HepG2 (cell line): Measurements from ENCODE around the gene EIF1. TPM values are rescaled to one million over a fixed set of nuclear protein-coding genes. Genes with fewer than 3 reads are reported as not detected.

Source experiments
- ATAC-seq: fragments of 200-7000 bp; cut with Tn5 transposase; 3 replicates; pipeline ENCODE4 v1.9.1; 2020; ENCODE audit warnings: mild to moderate bottlenecking, moderate library complexity
- BruUV-seq: library from RNA; stranded (reverse); fragments of 400-500 nt; replicated peaks from 2 replicates; lab custom pipeline; 2021; lab: Mats Ljungman, UMichigan
- CTCF ChIA-PET: fragments of 300-600 bp; formaldehyde crosslinking; extraction: SDS; loops from one replicate; lab custom pipeline; 2021; ENCODE audit warnings: low total read pairs, inconsistent platforms, low intra/inter-chr PET ratio; lab: Yijun Ruan, JAX
- POLR2A ChIA-PET: fragments of 350-600 bp; sonication (Branson Sonifier 250); formaldehyde crosslinking; loops from one replicate; lab custom pipeline; 2020; ENCODE audit warnings: antibody characterized with exemption, inconsistent platforms; lab: Yijun Ruan, JAX
- DNase-seq: peaks from one replicate; pipeline ENCODE4 v3.0.0-alpha.2; 2015; ENCODE audit warnings: low spot score
- FAIRE-seq: peaks from 3 replicates; lab custom pipeline; 2011; peaks lifted over from hg19 to GRCh38; lab: Jason Lieb, UNC
- H2AFZ ChIP-seq: one replicate; pipeline ENCODE4 v1.6.1; 2011; ENCODE audit warnings: low read length, inconsistent platforms
- H3K27ac ChIP-seq: fragments of 300-600 bp; 3 replicates; pipeline ENCODE4 v1.8.0; 2011; ENCODE audit warnings: mixed run types, mild to moderate bottlenecking, mixed read lengths, low read length, inconsistent platforms; ENCODE audit not compliant: insufficient read depth; ENCODE audit errors: extremely low read length
- H3K27me3 ChIP-seq, 2 experiments: fragments of 200-600 bp in 1 of 2; 2 replicates in 1 of 2; 3 replicates in 1 of 2; pipeline versions ENCODE4 v1.6.0 to v1.8.0; 2011; ENCODE audit warnings: low read length in 2 of 2, mild to moderate bottlenecking in 2 of 2, moderate library complexity in 2 of 2, inconsistent platforms in 1 of 2; ENCODE audit not compliant: insufficient read depth in 2 of 2, control insufficient read depth in 1 of 2
- H3K36me3 ChIP-seq, 2 experiments: fragments of 200-600 bp in 1 of 2; replicated peaks in 1 of 2; 2 replicates in 1 of 2; 3 replicates in 1 of 2; pipeline versions ENCODE4 v1.5.1 to v1.8.0; 2011; ENCODE audit warnings: low read length in 2 of 2, inconsistent platforms in 1 of 2; ENCODE audit not compliant: insufficient read depth in 2 of 2, control insufficient read depth in 1 of 2
- H3K4me1 ChIP-seq: 2 replicates; pipeline ENCODE4 v1.5.1; 2012; ENCODE audit warnings: low read length, inconsistent platforms; ENCODE audit not compliant: insufficient read depth
- H3K4me2 ChIP-seq: 2 replicates; pipeline ENCODE4 v1.6.0; 2011; ENCODE audit warnings: low read depth, low read length, inconsistent platforms
- H3K4me3 ChIP-seq, 3 experiments: fragments of 200-600 bp in 1 of 3; sonication (generic), shearing (Covaris generic) in 1 of 3; replicated peaks in 1 of 3; 2 replicates each; pipeline ENCODE4 v1.5.1; 2011 to 2016; ENCODE audit warnings: low read length in 3 of 3, inconsistent platforms in 2 of 3, low read depth in 2 of 3, mild to moderate bottlenecking in 2 of 3, control low read depth in 1 of 3, mixed read lengths in 1 of 3; ENCODE audit not compliant: insufficient read depth in 1 of 3
- H3K79me2 ChIP-seq: one replicate; pipeline ENCODE4 v1.6.1; 2011; ENCODE audit warnings: low read length, inconsistent platforms; ENCODE audit not compliant: insufficient read depth
- H3K9ac ChIP-seq: 2 replicates; pipeline ENCODE4 v1.6.0; 2011; ENCODE audit warnings: mild to moderate bottlenecking, low read depth, low read length, inconsistent platforms; ENCODE audit not compliant: insufficient read depth
- H3K9me3 ChIP-seq: 2 replicates; pipeline ENCODE4 v1.5.1; 2012; ENCODE audit warnings: mild to moderate bottlenecking, low read length
- H4K20me1 ChIP-seq: 2 replicates; pipeline ENCODE4 v1.6.0; 2011; ENCODE audit warnings: inconsistent platforms, mild to moderate bottlenecking, low read length, moderate library complexity; ENCODE audit not compliant: insufficient read depth
- ATF2 ChIP-seq: sonication (generic); formaldehyde crosslinking; IDR thresholded peaks from 2 replicates; pipeline ENCODE4 v1.4.0; 2020; ENCODE audit warnings: missing genetic modification reagents
- CBX2 ChIP-seq, 2 experiments: fragments of 200-600 bp in 1 of 2; sonication (generic); formaldehyde crosslinking in 1 of 2; IDR thresholded peaks; 2 replicates each; pipeline versions ENCODE4 v1.7.0 to v1.8.1; 2018 to 2022; ENCODE audit warnings: low read depth in 2 of 2, low read length in 1 of 2, mild to moderate bottlenecking in 1 of 2, missing genetic modification reagents in 1 of 2
- CEBPB ChIP-seq: IDR thresholded peaks from 2 replicates; pipeline ENCODE4 v1.6.1; 2011; ENCODE audit warnings: low read depth, low read length, improper control_type of control experiment, borderline replicate concordance
- CEBPG ChIP-seq: IDR thresholded peaks from 2 replicates; pipeline ENCODE4 v1.6.1; 2016
- SALL1 ChIP-seq: sonication (generic); formaldehyde crosslinking; IDR thresholded peaks from 2 replicates; pipeline ENCODE4 v1.8.0; 2022; ENCODE audit warnings: mild to moderate bottlenecking, missing genetic modification reagents
- SATB2 ChIP-seq: sonication (generic); formaldehyde crosslinking; IDR thresholded peaks from 2 replicates; pipeline ENCODE4 v1.5.0; 2020; ENCODE audit warnings: missing genetic modification reagents
- SIN3B ChIP-seq: fragments of 150-350 bp; IDR thresholded peaks from 2 replicates; pipeline ENCODE4 v1.6.1; 2014; ENCODE audit warnings: low read length
- SOX5 ChIP-seq: IDR thresholded peaks from 2 replicates; pipeline ENCODE4 v1.6.1; 2016; ENCODE audit warnings: borderline replicate concordance
- ZNF263 ChIP-seq: sonication (generic); formaldehyde crosslinking; IDR thresholded peaks from 2 replicates; pipeline ENCODE4 v1.4.0; 2020; ENCODE audit warnings: missing genetic modification reagents
- ZNF460 ChIP-seq: sonication (generic); formaldehyde crosslinking; IDR thresholded peaks from 2 replicates; pipeline ENCODE4 v1.5.1; 2020; ENCODE audit warnings: missing genetic modification reagents, mild to moderate bottlenecking, borderline replicate concordance
- WGBS: methylation state at CpG from one replicate; pipeline ENCODE4 v1.1.6; 2017; ENCODE audit warnings: low lambda C conversion rate; 5-methylcytosine and 5-hydroxymethylcytosine counted together
- in situ Hi-C: cut with HindIII; loops from 2 replicates; pipeline ENCODE4 v1.10.0; 2017; ENCODE audit warnings: low pct_unique_long_range_greater_than_20kb; ENCODE audit not compliant: extremely low pct_ligation_motif_present
- intact Hi-C: fragments of 100-400 bp; cut with micrococcal nuclease; formaldehyde crosslinking; loops from one replicate; pipeline ENCODE4 v1.10.0; 2022; ENCODE audit not compliant: unreplicated experiment
- polyA plus RNA-seq, 8 experiments: library from polyadenylated mRNA; depleted of rRNA in 3 of 8; stranded (reverse) in 7 of 8; unstranded in 1 of 8; fragments of >200 nt; fragmentation: Illumina TruSeq in 4 of 8; extraction: Trizol in 4 of 8; gene quantifications; 2 replicates each; pipeline versions ENCODE4 v1.2.1 to v1.2.3, GENCODE V29; 2011 to 2016; ENCODE audit warnings: low read depth in 4 of 8, missing spikeins in 1 of 8, mixed read lengths in 1 of 8; ENCODE audit not compliant: insufficient read depth in 1 of 8
- total RNA-seq, 5 experiments: library from RNA; depleted of rRNA; stranded (reverse); fragments of >200 nt; fragmentation: Illumina TruSeq; extraction: Trizol; gene quantifications; 2 replicates each; pipeline ENCODE4 v1.2.3, GENCODE V29; 2016; ENCODE audit warnings: low read depth in 1 of 5

Gene EIF1
- total and polyA plus RNA-seq, 2 of the 13 experiments (the other 11 are each of a cell fraction or from before 2014, with no cell fraction given) = 147 to 517 TPM

DNA sequence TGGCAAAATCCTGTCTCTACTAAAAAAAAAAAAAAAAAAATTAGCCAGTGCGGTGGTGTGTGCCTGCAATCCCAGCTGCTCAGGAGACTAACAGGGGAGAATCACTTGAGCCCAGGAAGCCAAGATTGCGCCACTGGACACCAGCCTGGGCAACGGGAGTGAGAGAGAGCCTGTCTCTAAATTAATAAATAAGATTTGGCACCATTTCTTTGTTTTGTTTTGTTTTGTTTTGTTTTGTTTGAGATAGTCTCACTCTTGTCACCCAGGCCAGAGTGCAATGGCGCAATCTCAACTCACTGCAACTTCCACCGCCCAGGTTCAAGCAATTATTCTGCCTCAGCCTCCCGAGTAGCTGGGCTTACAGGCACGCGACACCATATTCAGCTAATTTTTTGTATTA, 14.0 kb downstream of the EIF1 start:
- 12% methylated on average over 8 of the region's 8 CpGs for WGBS
- POLR2A ChIA-PET = interaction anchor here (0.7 to 5.1 kb wide), 4 partner anchors 10 to 24 kb away, joined by 3 to 45 read pairs (median 4); partner anchors contain the start of gene EIF1

More for the DNA sequence above, 14.0 kb downstream of the EIF1 start:
- H3K27me3 ChIP-seq = peaks cover 0 to 21% of the 10 kb centered on the region in 2 experiments; a peak in 3 of 5 replicates
- no peak overlapping the region for H3K9ac ChIP-seq
- ATAC-seq (peak; percentile 12; the same call in 1 of the 3 replicates), DNase-seq (no peak), FAIRE-seq (no peak)
- peaks cover 29% of the 10 kb centered on the region for H3K4me1 ChIP-seq
- H3K79me2 ChIP-seq = no peaks in the 10 kb centered on the region
- H4K20me1 ChIP-seq = no peaks in the 10 kb centered on the region
- no peak overlapping the region for H2AFZ ChIP-seq
- H3K36me3 ChIP-seq = no peaks in the 10 kb centered on the region
- no peaks in the 10 kb centered on the region for H3K9me3 ChIP-seq
- intact Hi-C loops (no loop called here), in situ Hi-C loops (no loop called here)
- H3K4me3 ChIP-seq = no peak overlapping the region
- no peak overlapping the region for H3K27ac ChIP-seq
- CTCF ChIA-PET = no interaction called here
- H3K4me2 ChIP-seq = peak overlapping the region; percentile 38; the same call in 1 of the 2 replicates
- BruUV-seq = no TSS peak
- TF ChIP-seq SALL1 (0 out of 2 replicates have a peak, but pooled peaks have one; percentile 20), ZNF263 (no peak), CEBPG (CRISPR knock-in tag) (peak; percentile 55), ATF2 (CRISPR knock-in tag) (no peak), SOX5 (CRISPR knock-in tag) (0 out of 2 replicates have a peak, but pooled peaks have one; percentile 19), SIN3B (no peak), ZNF460 (CRISPR knock-in tag) (peak; percentile 13; the same call in 1 of the 2 replicates), CEBPB (peak; percentile 63; the same call in 1 of the 2 replicates), SATB2 (no peak), CBX2 (IDR thresholded peaks at IDR 0.05; ENCODE audit: low read depth, low read length) (no peak), CBX2 (CRISPR knock-in tag; IDR thresholded peaks at IDR 0.05; ENCODE audit: low read depth) (no peak)
